Hepatocyte (in vitro differentiated cells): Measurements from ENCODE around the gene LAMA1. TPM values are rescaled to one million over a fixed set of nuclear protein-coding genes. Genes with fewer than 3 reads are reported as not detected.

ENCODE experiments used
- DNase-seq: peaks from one replicate; pipeline ENCODE4 v3.0.0-alpha.2; 2016; ENCODE audit warnings: low spot score
- H2AFZ ChIP-seq: fragments of 200-600 bp; sonication (generic); 2 replicates; pipeline ENCODE4 v1.6.0; 2016; ENCODE audit warnings: antibody characterized with exemption, mild to moderate bottlenecking
- H3K27ac ChIP-seq: fragments of 200-600 bp; sonication (generic); 2 replicates; pipeline ENCODE4 v1.5.1; 2016; ENCODE audit warnings: mild to moderate bottlenecking
- H3K27me3 ChIP-seq: fragments of 200-600 bp; sonication (generic); 2 replicates; pipeline ENCODE4 v1.6.1; 2016
- H3K36me3 ChIP-seq: fragments of 200-600 bp; sonication (generic); replicated peaks from 2 replicates; pipeline ENCODE4 v1.5.1; 2016; ENCODE audit warnings: low read depth; ENCODE audit not compliant: insufficient read depth
- H3K4me1 ChIP-seq: fragments of 200-600 bp; sonication (generic); 2 replicates; pipeline ENCODE4 v1.5.1; 2016; ENCODE audit warnings: mild to moderate bottlenecking, moderate library complexity; ENCODE audit not compliant: insufficient read depth
- H3K4me2 ChIP-seq: fragments of 200-600 bp; sonication (generic); 2 replicates; pipeline ENCODE4 v1.6.0; 2016
- H3K4me3 ChIP-seq: fragments of 200-600 bp; sonication (generic); 2 replicates; pipeline ENCODE4 v1.5.1; 2016; ENCODE audit warnings: mild to moderate bottlenecking
- H3K79me2 ChIP-seq: fragments of 200-600 bp; sonication (generic); 2 replicates; pipeline ENCODE4 v1.6.0; 2017; ENCODE audit warnings: mild to moderate bottlenecking
- H3K9me2 ChIP-seq: fragments of 200-600 bp; sonication (generic); replicated peaks from 2 replicates; pipeline ENCODE4 v1.6.0; 2017; ENCODE audit warnings: mild to moderate bottlenecking; ENCODE audit not compliant: insufficient read depth
- H3K9me3 ChIP-seq: fragments of 200-600 bp; sonication (generic); 2 replicates; pipeline ENCODE4 v1.5.1; 2016; ENCODE audit warnings: low read depth, mild to moderate bottlenecking
- H4K20me1 ChIP-seq: fragments of 200-600 bp; sonication (generic); 2 replicates; pipeline ENCODE4 v1.6.0; 2016; ENCODE audit warnings: mild to moderate bottlenecking; ENCODE audit not compliant: insufficient read depth, poor library complexity, severe bottlenecking
- CTCF ChIP-seq: fragments of 200-600 bp; sonication (generic); IDR thresholded peaks from 2 replicates; pipeline ENCODE4 v1.5.1; 2016; ENCODE audit warnings: antibody characterized with exemption, mild to moderate bottlenecking; ENCODE audit not compliant: poor library complexity
- EZH2 ChIP-seq: fragments of 200-600 bp; sonication (generic); IDR thresholded peaks from 2 replicates; pipeline ENCODE4 v1.6.1; 2016; ENCODE audit warnings: antibody characterized with exemption, mild to moderate bottlenecking, borderline replicate concordance
- EZH2phosphoT487 ChIP-seq: fragments of 200-600 bp; sonication (generic); IDR thresholded peaks from one replicate; pipeline ENCODE4 v1.6.1; 2018; ENCODE audit warnings: antibody characterized with exemption, mild to moderate bottlenecking, low read depth, moderate library complexity; ENCODE audit not compliant: unreplicated experiment, severe bottlenecking
- WGBS: methylation state at CpG from one replicate; pipeline ENCODE4 v1.1.6; 2016; ENCODE audit warnings: low lambda C conversion rate; ENCODE audit errors: missing lambda C conversion rate; 5-methylcytosine and 5-hydroxymethylcytosine counted together
- polyA plus RNA-seq: library from polyadenylated mRNA; unstranded; fragments of >200 nt; fragmentation: Nextera tagmentation; extraction: Ambion mirVana; gene quantifications from 2 replicates; pipeline ENCODE4 v1.2.1, GENCODE V29; 2016
- total RNA-seq: library from RNA; depleted of rRNA; stranded (reverse); fragments of >200 nt; gene quantifications from 2 replicates; pipeline ENCODE4 v1.2.3, GENCODE V29; 2014

The LAMA1 gene
- total and polyA plus RNA-seq, 2 experiments from 2014 or later: 27.7 to 52.7 TPM

- TF ChIP-seq CTCF (no peak), EZH2phosphoT487 (no peak), EZH2 (no peak)
- Histone ChIP-seq H3K4me2 (no peak overlapping the region), H3K9me3 (no peaks in the 10 kb centered on the region), H3K27ac (no peak overlapping the region), H4K20me1 (no peaks in the 10 kb centered on the region), H3K9me2 (no peaks in the 10 kb centered on the region), H3K4me3 (no peak overlapping the region), H3K4me1 (no peaks in the 10 kb centered on the region), H3K36me3 (no peaks in the 10 kb centered on the region), H3K27me3 (no peaks in the 10 kb centered on the region), H3K79me2 (no peaks in the 10 kb centered on the region), H2AFZ (no peak overlapping the region)
- WGBS: 89% methylated on average over 7 of the region's 7 CpGs
- no peak for DNase-seq
Observed at GRCh38 chr18:6971823-6972478, 145.6 kb downstream of the LAMA1 start.

- Histone ChIP-seq H3K4me2 (no peak overlapping the region), H3K9me3 (no peaks in the 10 kb centered on the region), H3K36me3 (no peaks in the 10 kb centered on the region), H3K4me1 (peaks cover 5% of the 10 kb centered on the region), H3K27ac (no peak overlapping the region), H3K79me2 (no peaks in the 10 kb centered on the region), H3K27me3 (no peaks in the 10 kb centered on the region), H2AFZ (no peak overlapping the region), H3K9me2 (no peaks in the 10 kb centered on the region), H3K4me3 (no peak overlapping the region), H4K20me1 (no peaks in the 10 kb centered on the region)
- 88% methylated on average over 2 of the region's 2 CpGs for WGBS
- no peak for DNase-seq
- no peak for TF ChIP-seq EZH2phosphoT487
- no peak for TF ChIP-seq CTCF
- TF ChIP-seq EZH2: no peak
Observed at GRCh38 chr18:6963452-6964097, 154.0 kb downstream of the LAMA1 start.

GRCh38 chr18:6962571-6963451, 154.8 kb downstream of the LAMA1 start:
- no peak overlapping the region for H3K4me3 ChIP-seq
- no peaks in the 10 kb centered on the region for H3K36me3 ChIP-seq
- peaks cover 5% of the 10 kb centered on the region for H3K4me1 ChIP-seq
- H3K9me3 ChIP-seq: no peaks in the 10 kb centered on the region
- H3K4me2 ChIP-seq: no peak overlapping the region
- no peaks in the 10 kb centered on the region for H3K79me2 ChIP-seq
- no peak for DNase-seq
- H2AFZ ChIP-seq: no peak overlapping the region
- H3K9me2 ChIP-seq: no peaks in the 10 kb centered on the region
- TF ChIP-seq EZH2 (no peak), CTCF (no peak), EZH2phosphoT487 (no peak)
- no peaks in the 10 kb centered on the region for H4K20me1 ChIP-seq
- 90% methylated on average over 9 of the region's 9 CpGs for WGBS
- H3K27ac ChIP-seq: no peak overlapping the region
- H3K27me3 ChIP-seq: no peaks in the 10 kb centered on the region
